Activated CD4-positive, alpha-beta T cell treated with anti-CD3 and anti-CD28 coated beads, Interleukin-2, Interleukin-4, amounts not matched to agents 100 ng/mL and 50 ng/mL, durations not matched to agents 16 hours and 8 hours (primary cell): Measurements from ENCODE around the gene PRKX.
"Not testable (repeated sequence)": the region's sequence is repeated elsewhere in the genome, so short reads cannot be mapped to it uniquely, and the experiment has no call there.

ENCODE experiments used
- DNase-seq: peaks from one replicate; pipeline ENCODE4 v3.0.0-alpha.2; 2020; ENCODE audit warnings: low spot score

PRKX gene

GRCh38 chrX:3713225-3713936 is at the start of gene PRKX:
PRKX (minus strand) TSS chrX:3713649; CDS start chrX:3713253, 396 bp downstream.
- peak; percentile 78 for DNase-seq

GRCh38 chrX:3763111-3763510 is 49.7 kb upstream of the PRKX start:
- no peak for DNase-seq

DNA sequence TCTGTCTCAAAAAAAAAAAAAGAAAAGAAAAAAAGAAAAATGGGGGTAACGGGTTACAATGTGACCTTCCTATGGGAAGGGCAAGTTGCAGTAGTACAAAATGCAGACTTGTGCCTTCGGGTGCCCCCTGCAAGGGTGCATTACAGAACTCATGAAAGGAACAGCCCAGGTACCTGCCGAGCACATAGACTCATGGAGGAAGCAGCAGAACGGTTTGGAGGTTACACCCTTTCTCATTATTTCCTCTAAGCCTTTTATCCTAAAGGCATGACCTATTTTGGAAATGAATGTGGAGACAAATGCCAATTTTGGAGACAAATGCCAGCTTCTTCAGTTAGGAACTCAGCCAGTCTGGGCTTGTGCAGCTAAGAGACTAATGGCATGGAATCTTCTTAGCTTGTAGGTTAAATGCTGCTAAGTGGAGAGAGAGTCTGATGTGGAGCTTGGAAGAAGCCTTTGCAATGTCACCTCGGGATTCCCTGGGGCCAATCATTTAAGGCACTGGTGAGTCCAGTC is 44.1 kb upstream of the PRKX start:
- DNase-seq = no peak

DNA sequence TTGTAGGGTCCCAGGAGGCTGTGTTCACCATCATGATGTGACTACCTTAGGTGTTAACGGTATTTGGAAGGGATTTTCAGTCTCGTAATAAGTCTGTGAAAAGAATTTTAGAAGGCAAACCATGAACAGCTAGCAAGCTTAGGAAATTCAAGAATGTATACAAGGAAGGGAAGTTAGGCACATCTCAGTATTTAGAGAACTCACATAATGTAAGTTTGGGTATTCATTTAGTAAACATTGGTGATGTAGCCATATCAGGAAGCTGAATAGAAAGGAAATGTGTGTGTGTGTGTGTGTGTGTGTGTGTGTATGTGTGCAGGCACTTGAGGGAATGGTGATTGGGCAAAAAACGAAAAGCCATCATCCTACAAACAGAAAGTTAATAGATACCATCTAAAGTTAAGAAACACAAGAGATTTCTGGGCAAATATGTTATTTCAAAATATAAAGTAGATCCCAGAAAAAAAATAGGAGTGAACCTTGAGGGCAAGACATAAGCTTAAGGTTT is 34.7 kb upstream of the PRKX start:
- DNase-seq = no peak

- DNase-seq = peak; percentile 80
These were observed 30.5 kb upstream of the PRKX start for GRCh38 chrX:3743801-3744439.

DNA sequence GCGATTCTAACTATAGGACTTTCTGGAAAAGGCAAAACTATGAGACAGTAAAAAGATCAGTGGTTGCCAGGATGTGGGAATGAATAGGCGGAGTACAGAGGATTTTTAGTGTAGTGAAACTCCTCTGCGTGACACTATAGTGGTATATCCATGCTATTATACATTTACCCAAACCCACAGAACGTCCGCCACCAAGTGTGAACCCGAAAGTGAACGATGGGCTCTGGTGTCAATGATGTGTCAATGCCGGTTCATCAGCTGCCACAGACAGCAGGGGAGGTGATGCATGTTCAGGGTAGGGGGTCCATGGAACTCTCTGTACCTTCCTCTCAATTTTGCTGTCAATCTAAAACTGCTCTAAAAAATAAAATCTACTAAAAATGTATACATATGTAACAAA is 27.5 kb upstream of the PRKX start:
- DNase-seq = peak; percentile 14

- peak; percentile 26 for DNase-seq
These were observed 25.1 kb upstream of the PRKX start for GRCh38 chrX:3738509-3738908.

GRCh38 chrX:3736536-3736935 is 23.1 kb upstream of the PRKX start:
- DNase-seq = not testable (repeated sequence)

DNA sequence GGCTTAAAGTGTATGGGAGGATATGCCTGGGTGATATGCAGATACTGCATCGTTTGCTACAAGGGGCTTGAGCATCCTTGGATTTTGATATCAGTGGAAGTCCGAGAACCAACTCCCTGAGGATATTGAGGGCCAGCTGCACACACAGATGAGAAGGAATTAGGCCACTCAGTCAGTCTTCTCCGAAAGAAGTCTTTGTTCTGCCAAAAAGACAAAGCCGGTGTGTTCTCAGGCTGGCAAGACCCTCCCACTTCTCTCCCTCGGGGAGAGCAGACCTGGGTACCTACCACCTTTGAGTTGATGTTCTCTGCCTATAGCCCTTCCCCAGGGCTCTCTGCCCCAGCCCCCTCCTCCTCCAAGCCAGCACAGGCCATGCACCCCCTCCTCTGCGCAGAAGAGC is 22.4 kb upstream of the PRKX start:
- not testable (repeated sequence) for DNase-seq

- DNase-seq = not testable (repeated sequence)
These were observed 21.0 kb upstream of the PRKX start for GRCh38 chrX:3734456-3734855.

GRCh38 chrX:3733043-3733430 is 19.6 kb upstream of the PRKX start:
- no peak for DNase-seq

DNA sequence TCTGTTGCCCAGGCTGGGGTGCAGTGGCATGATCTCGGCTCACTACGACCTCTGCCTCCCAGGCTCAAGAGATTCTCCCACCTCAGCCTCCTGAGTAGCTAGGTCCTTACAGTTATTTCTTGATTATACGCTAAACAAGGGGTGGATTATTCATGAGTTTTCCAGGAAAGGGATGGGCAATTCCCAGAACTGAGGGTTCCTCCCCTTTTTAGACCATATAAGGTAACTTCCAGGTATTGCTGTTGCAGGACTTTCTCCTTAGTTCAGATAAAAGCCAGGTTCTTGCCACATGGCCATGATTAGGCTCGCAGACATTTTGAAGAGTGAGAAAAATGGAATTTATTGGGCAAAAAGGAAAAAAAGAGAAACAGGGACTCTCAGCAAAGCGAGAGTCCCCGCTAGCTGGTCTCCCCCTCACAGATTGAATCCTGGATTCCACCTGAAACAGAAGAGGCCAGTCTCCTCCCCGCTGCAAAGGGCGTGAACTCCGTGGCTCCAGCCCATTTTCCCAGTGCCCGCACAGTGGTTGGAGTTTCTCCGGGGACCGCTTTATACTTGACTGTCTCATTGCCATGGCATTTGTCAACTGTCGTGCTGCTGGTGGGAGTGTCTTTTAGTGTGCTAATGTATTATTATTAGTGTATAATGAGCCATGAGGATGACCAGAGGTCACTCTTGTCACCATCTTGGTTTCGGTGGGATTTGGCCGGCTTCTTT is 19.0 kb upstream of the PRKX start:
- not testable (repeated sequence) for DNase-seq

DNA sequence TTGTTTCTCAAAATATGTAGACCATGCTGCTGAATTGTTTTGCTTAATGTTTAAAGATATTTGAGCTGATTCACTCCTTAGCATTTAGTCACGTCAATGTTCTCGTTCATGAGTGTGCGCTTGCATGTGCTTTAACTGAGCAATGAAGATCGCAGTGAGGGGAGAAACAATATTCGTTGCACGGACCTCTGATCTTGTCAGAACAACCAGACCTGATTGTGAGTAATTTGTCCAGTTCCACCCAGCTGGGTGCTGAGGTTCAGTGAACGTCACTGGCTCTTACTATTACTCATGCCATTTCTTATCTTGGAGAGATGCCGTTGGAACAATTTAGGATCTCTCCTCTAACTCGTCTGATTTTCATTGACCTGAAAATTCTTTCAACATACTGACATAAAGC is 15.0 kb upstream of the PRKX start:
- no peak for DNase-seq

GRCh38 chrX:3723460-3723859 is 10.0 kb upstream of the PRKX start:
- DNase-seq = not testable (repeated sequence)

GRCh38 chrX:3717742-3718420 is 4.4 kb upstream of the PRKX start:
- DNase-seq = no peak

DNA sequence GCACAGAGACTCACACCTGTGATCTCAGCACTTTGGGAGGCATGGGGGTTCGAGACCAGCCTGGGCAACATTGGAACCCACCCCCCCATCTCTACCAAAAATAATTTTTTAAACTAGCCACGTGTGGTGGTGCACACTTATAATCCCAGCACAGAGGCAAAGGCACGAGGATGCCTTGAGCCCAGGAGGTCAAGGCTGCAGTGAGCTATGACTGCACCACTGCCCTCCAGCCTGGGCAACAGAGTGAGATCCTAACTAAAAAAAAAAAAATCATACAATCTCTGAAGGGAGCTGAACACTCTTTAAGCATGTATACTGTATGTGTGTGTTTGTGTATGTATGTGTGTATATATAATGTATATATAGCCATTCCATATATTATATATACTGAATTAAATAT is 2.5 kb upstream of the PRKX start:
- no peak for DNase-seq

DNA sequence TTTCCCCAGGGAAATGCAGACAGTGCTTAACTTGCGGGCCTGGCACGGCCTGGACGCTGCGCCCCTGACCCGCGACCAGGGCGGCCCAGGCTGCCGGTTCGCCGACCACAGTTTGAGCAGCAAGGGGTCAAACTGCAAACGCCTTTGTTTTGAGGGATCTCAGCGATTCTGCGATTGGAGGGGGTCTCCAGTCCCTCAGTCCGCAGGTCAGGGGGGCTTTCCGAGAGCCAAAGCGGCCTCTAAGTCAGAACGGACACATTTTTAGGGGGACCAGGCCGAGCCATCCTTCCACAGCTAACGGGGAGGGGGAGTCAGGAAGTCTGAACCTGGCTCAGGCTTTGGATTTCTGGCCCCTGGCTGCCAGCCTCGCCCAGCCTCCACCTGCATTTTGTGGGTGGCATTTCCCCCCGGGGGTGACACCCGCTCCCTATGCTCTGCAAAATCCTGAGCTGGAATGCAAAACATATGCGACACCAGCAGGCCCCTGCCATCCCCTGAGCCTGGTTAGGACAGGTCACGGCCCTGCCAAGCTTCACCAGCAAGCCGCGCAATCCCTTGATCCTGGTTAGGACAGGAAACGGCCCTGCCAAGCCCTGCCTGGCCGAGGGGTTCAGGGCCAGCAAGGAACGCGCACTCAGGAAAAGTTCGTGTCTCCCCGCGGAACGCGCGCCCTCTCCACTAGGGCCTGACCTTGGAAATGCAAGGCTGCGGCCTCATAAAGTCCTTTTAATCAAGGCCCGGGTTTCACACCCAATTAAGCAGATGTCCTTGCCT is 1.4 kb upstream of the PRKX start:
- DNase-seq = not testable (repeated sequence)

GRCh38 chrX:3713937-3714434 is 537 bp upstream of the PRKX start:
- DNase-seq = no peak

GRCh38 chrX:3712870-3713224 is 602 bp downstream of the PRKX start:
- DNase-seq = no peak

GRCh38 chrX:3712051-3712869 is 1.2 kb downstream of the PRKX start:
- DNase-seq = no peak
